ENCODE measurements around the gene ASPSCR1. TPM values are rescaled to one million over a fixed set of nuclear protein-coding genes. Genes with fewer than 3 reads are reported as not detected.
A peak's percentile ranks its signal among the peaks of the same experiment; 100 is the strongest.

ASPSCR1 gene
- total RNA-seq, 1 donor: 23.6 TPM

DNA sequence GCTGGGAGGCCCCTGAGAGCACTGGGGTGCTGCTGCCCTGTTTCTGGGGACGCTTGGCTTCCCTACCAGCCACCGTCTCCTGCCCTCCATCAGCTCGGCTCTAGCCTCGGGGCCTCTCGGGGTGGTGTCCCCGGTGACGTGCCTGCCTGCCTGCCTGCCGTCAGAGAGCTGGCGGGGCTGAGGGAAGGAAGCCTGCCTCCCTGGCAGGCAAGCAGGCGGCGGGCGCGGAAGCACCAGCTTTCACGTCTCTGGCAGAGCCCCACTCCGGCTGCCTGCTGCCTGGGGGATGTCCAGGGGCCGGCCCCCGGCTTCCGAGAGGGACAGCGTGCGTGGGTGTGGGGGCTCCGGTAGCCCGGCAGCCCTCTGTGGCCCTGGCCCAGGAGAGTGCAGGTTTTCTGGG is 35.9 kb downstream of the ASPSCR1 start:
- no peak overlapping the region for H3K4me3 ChIP-seq (ENCODE audit: low read depth, low read length)
- TF ChIP-seq, protein P1, sequence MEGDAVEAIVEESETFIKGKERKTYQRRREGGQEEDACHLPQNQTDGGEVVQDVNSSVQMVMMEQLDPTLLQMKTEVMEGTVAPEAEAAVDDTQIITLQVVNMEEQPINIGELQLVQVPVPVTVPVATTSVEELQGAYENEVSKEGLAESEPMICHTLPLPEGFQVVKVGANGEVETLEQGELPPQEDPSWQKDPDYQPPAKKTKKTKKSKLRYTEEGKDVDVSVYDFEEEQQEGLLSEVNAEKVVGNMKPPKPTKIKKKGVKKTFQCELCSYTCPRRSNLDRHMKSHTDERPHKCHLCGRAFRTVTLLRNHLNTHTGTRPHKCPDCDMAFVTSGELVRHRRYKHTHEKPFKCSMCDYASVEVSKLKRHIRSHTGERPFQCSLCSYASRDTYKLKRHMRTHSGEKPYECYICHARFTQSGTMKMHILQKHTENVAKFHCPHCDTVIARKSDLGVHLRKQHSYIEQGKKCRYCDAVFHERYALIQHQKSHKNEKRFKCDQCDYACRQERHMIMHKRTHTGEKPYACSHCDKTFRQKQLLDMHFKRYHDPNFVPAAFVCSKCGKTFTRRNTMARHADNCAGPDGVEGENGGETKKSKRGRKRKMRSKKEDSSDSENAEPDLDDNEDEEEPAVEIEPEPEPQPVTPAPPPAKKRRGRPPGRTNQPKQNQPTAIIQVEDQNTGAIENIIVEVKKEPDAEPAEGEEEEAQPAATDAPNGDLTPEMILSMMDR (IDR thresholded peaks at IDR 0.05; ENCODE audit: insufficient read depth, low read length): no peak
- peak; percentile 20 for DNase-seq (ENCODE audit: low read depth)

DNA sequence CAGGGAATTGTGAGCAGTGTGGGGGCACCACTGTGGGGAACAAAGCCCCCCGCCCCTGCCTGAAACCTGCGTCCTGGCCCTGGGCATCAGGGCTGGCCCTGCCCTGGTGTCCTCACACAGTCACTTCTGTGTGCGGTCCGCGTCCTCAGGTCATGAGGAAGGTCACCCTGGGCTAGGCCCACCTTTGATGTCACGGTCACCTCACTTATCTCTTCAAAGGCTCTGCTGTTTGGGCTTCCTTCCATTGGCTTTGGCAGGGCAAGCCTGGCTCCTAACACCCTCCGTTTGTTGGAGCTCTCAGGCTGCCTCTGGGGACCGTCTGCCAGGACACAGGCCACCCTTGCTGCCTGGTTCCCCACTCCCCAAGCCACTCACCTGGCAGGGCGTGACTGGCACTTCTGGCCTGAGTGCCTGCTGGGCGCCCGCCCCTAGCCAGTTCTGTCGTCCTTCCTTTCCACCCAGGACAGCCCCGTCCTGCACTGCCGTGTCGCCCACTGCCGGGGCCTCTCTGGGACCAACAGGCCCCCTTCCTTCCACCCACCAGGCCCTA is 36.4 kb downstream of the ASPSCR1 start:
- DNase-seq (ENCODE audit: low read depth): no peak
- TF ChIP-seq, protein P1 (IDR thresholded peaks at IDR 0.05; ENCODE audit: insufficient read depth, low read length): no peak
- H3K4me3 ChIP-seq (ENCODE audit: low read depth, low read length): no peak overlapping the region

- H3K4me3 ChIP-seq (ENCODE audit: low read depth, low read length): no peak overlapping the region
- DNase-seq (ENCODE audit: low read depth): no peak
Measured at GRCh38 chr17:82014432-82014831, 37.0 kb downstream of the ASPSCR1 start.

GRCh38 chr17:82014971-82015310 is 37.5 kb downstream of the ASPSCR1 start:
- TF ChIP-seq, protein P1 (IDR thresholded peaks at IDR 0.05; ENCODE audit: insufficient read depth, low read length): no peak
- no peak overlapping the region for H3K4me3 ChIP-seq (ENCODE audit: low read depth, low read length)
- DNase-seq (ENCODE audit: low read depth): no peak

More at GRCh38 chr17:82014432-82014831, 37.0 kb downstream of the ASPSCR1 start:
- TF ChIP-seq, protein P1 (IDR thresholded peaks at IDR 0.05; ENCODE audit: insufficient read depth, low read length): no peak

GRCh38 chr17:82015311-82015971 is 38.0 kb downstream of the ASPSCR1 start:
- no peak for DNase-seq (ENCODE audit: low read depth)
- TF ChIP-seq, protein P1 (IDR thresholded peaks at IDR 0.05; ENCODE audit: insufficient read depth, low read length): no peak
- H3K4me3 ChIP-seq (ENCODE audit: low read depth, low read length): no peak overlapping the region

GRCh38 chr17:82016061-82016874 is 38.8 kb downstream of the ASPSCR1 start:
- TF ChIP-seq, protein P1 (IDR thresholded peaks at IDR 0.05; ENCODE audit: insufficient read depth, low read length): no peak
- no peak for DNase-seq (ENCODE audit: low read depth)

More at GRCh38 chr17:82016061-82016874, 38.8 kb downstream of the ASPSCR1 start:
- H3K4me3 ChIP-seq (ENCODE audit: low read depth, low read length): no peak overlapping the region
